GM18517 (cell line): ENCODE results near the gene FLII.
"Not testable (repeated sequence)": the region's sequence is repeated elsewhere in the genome, so short reads cannot be mapped to it uniquely, and the experiment has no call there.

Experiments used
- ATAC-seq: cut with Tn5 transposase; IDR thresholded peaks from one replicate; pipeline ENCODE4 v1.9.1; 2021; ENCODE audit warnings: mild to moderate bottlenecking, moderate library complexity; ENCODE audit not compliant: unreplicated experiment

The FLII gene

DNA sequence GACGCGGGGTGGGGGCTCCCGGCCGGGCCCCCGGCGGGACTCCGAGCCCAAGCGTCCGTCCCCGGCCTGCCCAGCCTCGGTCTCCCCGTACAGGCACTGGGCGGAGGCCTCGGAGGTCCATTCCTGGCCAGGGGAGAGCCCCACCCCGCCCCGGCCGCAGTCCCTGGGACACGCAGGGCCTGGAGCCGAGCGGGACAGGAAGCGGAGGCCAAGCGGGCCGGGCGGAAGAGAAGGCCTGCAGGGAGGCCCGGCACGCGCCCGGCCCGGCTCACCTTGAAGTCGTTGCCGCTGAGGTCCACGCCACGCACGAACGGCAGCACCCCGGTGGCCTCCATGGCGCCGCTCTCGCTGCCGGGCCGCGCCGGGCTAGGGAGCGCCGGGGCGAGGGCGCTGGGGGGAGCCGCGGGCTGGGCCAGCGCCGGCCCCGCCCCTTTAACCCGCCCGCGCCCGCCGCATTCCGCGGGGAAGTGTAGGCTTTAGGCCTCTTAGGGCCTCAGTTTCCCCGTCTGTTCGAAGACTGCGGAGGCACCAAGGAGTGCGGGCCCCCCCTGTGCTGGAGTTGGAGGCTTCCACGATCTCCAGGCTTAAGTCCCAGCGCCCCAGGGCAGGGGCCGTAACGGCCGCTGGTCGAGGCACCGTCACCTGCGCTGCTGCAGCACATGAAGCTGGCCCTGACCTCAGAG, at the start of gene FLII:
TSS of gene FLII (minus strand) at position 383 of the 683 bp plus-strand sequence. CDS start at position 335, 48 bp downstream.
- ATAC-seq, result no peak

DNA sequence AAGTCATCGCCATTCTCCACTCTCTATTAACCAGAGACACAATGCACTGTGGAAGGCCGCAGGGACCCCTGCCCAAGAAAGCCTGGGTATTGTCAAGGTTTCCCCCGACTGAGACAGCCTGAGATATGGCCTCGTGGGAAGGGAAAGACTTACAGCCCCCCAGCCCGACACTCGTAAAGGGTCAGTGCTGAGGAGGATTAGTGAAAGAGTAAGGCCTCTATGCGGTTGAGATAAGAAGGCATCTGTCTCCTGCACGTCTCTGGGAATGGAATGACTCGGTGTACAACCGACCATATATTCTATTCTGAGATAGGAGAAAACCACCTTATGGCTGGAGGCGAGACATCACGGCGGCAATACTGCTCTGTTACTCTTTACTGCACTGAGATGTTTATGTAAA, 44.7 kb upstream of the FLII start:
- not testable (repeated sequence) for ATAC-seq

DNA sequence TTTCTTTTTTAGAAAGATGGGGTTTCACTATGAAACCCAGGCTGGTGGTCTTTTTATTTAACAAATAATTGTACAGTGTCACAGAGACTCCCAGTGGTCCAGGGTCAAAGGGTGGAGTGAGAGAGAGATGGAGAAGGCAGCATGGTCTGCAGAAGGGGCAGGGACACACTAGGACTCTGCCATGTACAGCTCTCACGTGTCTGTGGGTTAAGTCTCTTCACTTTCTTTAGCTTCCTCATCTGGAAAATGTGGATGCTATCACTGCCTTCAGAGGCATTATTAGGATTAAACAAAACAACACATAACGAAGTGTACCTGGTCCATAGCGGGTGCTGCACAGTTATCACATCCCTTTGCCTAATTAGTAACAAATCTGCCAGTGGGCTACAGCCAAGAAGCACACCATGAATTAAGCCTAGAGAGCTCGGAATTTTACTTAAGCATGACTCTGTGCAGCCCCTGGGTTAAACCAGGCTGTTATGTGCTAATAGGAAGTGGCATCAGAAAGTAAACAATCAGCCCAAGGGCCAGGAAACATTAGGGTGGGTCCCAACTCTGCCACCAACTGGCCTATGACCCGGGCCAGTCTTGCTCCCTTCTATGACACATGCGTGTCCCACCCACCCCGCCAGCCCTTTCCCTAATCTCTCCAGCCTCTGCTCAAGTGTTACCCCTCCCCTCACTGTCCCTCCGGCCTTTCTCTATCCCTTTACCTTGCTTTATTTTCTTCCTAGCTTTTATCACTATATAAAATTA, 42.4 kb upstream of the FLII start:
- no peak for ATAC-seq

DNA sequence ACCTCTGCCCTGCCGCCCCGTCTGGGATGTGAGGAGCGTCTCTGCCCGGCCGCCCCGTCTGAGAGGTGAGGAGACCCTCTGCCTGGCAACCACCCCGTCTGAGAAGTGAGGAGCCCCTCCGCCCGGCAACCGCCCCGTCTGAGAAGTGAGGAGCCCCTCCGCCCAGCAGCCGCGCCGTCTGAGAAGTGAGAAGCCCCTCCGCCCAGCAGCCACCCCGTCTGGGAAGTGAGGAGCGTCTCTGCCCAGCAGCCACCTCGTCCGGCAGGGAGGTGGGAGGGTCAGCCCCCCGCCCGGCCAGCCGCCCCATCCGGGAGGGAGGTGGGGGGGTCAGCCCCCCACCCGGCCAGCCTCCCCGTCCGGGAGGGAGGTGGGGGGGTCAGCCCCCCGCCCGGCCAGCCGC, 39.5 kb upstream of the FLII start:
- ATAC-seq, result not testable (repeated sequence)

DNA sequence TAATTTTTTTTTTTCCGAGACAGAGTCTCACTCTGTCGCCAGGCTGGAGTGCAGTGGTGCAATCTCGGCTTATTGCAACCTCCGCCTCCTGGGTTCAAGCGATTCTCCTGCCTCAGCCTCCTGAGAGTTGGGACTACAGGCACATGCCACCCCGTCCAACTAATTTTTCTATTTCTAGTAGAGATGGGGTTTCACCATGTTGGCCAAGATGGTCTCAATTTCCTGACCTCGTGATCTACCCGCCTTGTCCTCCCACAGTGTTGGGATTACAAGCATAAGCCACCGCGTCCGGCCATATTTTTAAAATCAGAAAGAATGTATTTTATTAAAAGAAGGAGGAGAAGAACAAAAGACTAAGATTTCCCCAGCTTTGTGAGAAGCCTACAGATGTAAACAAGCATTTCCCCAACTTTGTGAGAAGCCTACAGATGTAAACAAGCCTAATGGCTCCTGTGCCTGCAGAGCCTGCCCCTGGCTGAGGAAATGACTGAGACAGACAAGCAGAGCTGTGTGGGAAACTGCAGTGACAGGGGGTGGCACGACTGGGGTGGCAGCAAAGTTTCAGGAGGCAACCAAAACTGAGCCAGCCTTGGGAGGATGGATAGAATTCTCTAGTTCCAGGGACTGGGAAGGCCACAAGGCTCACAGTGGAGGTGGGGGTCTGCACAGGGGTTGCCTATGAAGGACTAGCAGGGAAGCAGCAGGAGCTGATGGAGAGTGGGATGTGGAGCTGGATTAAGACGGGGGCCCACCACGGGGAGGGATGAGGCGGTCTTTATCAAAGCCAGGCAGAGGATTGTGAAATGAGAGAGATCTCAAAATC, 33.4 kb upstream of the FLII start:
- no peak for ATAC-seq

DNA sequence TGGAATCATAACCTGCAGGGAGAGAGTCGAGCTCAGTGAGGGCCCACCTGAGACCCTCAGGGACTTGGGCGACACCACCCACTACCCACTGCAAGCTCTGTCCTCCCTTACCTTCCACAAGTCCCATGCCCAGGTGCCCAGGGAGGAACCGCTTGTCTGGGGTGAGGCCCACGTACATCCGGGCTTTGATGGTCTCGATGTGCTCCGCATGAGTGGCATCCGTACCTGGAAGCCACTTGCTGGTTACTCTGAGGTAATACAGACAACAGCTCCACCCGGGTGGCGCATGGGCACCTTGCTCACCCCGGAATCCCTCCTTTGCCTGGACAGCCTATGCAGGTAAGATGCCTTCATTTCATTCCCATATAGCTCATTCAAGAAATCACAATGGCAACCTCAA, 26.8 kb upstream of the FLII start:
- ATAC-seq, result no peak

DNA sequence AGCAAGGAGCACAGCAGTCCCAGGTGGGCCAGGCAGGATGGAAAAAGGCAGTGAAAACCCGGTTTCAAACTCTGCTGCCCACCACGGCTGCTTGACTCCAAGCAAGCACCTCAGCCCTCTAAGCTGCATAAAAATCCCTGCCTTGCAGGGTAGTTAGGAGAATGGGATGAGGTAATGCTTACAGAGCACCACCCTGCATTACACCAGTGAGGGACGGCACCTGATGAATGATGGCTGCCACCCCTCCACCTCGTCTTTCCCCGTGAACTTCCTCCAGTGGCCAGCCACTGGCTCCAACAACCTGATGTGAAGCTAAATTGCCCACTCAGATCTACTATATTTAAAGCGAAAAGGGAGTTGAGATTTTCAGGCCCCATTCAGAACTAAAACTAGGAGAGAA, 23.2 kb upstream of the FLII start:
- ATAC-seq, result no peak

DNA sequence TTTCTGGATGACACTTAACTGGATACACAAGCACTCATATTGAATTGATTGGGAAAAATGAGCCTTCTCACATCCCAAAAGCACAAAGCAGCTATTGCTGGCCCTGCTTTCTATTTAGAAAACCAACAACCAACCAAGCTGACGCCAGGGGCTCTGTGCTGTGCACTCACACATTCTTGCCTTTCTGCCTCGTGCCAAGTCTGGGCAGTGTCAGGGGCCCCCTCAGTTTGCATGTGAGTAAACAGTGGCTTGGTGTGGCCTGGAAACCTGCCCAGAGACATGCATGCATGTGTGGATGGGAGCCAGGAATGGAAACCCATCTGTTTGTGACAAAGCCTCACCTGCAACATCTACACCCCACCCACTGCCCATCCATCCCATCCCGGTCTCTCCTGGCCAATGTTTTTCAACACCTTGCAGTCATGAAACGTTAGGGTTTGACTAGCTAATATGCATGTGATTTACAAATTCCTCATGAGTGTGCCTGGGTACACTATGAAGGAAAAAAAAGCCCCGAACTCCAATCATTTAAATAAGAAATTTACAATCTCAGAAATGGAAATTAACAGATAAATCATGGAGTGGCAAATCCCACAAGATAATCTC, 22.3 kb upstream of the FLII start:
- ATAC-seq, result no peak

DNA sequence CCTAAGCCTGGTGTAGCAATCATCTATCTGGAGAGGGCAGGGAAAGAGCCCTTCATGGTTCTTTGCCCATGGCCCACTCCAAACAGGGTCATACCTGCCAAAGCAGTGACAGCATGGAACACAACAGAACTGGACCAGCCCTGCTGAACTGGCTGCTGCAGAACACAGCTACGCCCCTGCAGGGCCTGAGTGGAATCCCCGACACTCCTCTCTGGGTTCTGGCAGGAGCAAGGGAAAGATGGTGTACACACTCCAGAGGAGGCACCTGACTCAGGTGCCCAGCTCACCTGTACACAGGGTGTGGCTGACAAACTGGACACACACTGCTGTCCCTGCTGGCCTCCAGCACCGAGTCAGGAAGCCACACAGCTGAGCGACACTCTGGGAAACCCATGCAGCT, 21.7 kb upstream of the FLII start:
- no peak for ATAC-seq

DNA sequence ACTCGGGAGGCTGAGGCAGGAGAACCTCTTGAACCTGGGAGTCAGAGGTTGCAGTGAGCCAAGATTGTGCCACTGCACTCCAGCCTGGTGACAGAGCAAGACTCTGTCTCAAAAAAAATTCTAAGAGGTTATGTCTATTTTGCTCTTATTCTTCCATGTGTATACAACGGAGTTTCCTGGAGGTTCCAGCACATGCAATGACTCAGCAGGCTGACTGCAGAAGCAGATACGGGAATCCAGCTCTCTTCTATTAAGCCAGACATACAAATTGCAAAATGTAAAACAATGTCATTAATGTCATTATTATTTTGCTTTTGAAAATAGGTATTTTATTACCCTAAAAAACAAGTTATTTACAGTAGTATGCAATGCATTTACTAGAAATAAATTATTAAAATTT, 20.3 kb upstream of the FLII start:
- no peak for ATAC-seq

DNA sequence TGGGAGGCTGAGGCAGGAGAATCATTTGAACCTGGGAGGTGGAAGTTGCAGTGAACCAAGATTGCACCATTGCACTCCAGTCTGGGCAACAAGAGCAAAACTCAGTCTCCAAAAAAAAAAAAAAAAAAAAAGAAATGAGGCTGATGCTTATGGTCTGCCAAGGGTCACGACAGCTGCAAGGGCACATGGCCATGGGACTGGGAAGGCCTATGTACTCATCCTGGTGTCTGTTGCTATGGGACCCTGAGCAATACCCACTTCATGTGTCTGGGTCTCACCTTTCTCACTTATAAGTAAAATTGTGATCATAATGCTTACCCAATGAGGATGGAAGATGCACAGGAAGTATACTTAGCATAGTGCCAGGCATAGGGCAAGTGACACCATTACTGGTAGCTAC, 18.5 kb upstream of the FLII start:
- ATAC-seq, result no peak

DNA sequence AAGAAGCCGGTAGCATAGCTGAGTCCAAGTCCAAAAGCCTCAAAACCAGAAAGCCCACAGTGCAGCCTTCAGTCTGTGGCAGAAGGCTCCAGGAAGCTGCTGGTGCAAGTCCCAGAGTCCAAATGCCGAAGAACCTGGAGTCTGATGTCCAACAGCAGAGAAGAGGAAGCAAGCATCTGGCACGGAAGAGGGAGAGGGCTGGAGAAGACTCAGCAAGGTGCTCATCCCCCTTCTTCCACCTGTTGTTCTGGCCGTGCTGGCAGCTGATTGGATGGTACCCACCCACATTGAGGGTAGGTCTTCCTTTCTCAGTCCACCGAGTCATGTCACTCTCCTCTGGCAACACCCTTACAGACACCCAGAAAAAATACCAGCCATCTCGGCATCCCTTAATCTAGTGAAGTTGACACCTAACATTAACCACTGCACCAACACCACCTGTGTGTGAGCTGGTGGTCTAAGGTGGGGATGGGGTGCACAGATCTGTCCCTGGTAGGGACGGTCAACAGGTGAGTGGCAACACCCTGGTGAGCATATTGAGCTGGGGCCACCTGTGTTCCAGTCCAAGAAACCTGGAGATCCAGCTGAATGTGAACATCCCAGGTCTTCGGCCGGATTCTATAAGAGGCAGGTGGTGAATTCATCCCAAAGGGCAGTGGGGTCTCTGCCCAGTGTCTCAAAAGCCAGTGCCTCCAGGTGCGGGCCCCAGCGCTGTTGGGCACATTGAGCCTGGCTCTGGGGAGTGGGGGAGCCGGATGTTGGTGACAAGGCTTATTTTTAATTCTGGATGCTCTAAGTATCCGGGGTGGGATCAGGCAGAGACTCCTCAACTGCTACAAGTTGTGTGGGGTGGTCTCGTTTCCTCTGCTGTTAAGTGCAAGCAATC, 11.8 kb upstream of the FLII start:
- ATAC-seq, result no peak

DNA sequence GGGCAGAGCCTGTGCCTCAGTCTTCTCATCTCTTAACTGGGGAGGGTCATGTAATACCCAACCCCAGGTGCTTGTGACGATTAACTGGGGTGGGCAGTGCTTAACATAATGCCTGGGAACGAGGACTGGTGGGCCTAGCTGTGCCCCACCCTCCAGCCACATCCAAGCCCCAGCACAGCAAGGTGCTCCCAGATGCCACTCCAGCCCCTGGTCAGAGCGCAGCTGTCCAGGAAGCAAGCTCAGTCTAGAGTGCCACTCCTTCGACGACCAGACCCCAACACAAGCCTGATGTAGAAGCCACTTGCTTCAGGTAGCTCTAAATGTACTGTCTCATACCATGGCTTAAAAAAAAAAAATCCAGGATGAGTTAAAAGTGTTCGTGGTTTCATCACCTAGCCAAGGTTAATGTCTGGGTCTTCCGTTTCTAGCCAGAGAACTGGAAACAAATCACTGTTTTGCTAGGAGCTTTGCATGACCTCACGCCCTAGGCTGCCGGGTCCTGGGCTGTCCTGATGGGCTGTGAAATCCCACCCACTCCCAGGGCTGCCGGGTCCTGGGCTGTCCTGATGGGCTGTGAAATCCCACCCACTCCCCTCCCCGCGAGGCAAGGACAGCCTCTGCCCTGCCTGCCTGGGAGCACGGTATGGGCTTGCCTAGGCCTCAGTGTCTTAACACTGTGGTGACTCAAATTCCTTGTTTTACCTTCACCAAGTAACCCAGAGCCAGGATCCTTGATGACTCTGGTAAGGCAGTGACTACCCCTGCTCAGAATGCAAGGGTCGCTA, 9.6 kb upstream of the FLII start:
- ATAC-seq, result no peak

DNA sequence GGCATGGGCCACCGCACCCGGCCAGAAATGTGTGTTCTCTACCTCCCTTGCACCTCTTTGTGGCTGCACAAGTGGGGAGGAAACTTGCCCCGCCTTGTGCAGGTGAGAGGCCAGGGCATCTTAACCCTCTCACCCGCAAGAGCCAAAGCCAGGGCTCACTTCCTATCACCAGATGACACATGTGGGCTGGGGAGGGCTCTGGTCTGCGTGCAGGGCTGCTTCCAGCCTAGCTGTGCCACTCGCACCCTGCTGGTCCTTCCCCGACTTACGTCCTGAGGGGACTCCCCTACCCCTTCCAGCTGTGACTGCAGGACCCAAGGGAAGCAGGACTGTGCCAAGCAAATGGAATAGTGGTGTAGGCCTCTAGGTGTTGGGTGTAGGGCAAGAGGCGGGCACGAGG, 8.8 kb upstream of the FLII start:
- no peak for ATAC-seq

DNA sequence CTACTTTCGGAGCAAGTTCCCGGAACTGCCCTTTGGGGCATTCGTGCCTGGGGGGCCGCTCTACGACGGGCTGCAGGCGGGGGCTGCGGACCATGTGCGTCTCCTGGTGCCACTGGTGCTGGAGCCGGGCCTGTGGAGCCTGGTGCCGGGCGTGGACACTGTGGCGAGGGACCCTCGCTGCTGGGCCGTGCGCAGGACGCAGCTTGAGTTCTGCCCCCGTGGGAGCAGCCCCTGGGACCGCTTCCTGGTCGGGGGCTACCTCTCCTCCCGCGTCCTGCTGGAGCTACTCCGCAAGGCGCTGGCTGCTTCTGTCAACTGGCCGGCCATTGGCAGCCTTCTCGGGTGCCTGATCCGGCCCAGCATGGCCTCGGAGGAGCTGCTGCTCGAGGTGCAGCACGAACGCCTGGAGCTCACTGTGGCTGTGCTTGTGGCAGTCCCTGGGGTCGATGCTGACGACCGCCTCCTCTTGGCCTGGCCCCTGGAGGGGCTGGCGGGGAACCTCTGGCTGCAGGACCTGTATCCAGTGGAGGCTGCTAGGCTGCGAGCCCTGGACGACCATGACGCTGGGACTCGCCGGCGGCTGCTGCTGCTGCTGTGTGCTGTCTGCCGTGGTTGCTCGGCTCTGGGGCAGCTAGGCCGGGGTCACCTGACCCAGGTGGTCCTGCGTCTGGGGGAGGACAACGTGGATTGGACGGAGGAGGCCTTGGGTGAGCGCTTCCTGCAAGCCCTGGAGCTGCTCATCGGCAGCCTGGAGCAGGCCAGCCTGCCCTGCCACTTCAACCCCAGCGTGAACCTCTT, 5.5 kb upstream of the FLII start:
- no peak for ATAC-seq

DNA sequence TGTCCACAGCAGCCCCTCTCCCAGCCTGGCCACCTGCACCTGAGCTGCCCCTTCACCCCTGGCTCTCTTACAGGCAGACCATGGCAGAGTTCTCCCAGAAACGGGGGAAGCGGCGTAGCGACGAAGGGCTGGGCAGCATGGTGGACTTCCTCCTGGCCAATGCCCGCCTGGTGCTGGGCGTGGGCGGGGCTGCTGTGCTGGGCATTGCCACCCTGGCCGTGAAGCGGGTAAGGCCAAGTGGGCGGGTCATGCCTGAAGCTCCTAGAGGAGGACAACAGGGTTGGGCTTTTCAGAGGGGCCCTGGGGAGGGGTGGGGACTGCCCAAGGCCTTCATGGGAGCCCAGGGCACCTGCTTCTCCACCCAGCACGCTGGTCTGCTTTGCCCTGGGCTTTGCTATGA, 4.1 kb upstream of the FLII start:
- ATAC-seq, result no peak

DNA sequence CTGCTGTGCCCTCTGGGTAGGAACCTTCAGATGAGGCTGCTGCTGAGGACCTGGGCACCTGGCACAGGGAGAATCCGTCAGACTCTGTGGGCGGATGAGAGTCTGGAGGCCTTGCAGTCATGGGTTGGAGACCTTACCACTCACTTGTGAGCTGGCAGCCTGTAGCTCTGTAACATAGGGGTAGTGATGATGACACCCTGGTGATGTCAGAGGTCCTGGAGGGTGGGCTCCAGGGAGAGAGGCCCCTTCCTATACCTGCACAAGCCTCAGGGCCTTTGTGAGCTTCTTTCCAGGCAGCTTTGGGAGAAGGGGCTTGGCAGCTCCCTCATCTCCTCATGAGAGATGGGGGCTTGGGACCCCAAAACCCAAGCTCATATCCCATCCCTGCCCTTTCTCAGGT, 3.6 kb upstream of the FLII start:
- ATAC-seq, result no peak

DNA sequence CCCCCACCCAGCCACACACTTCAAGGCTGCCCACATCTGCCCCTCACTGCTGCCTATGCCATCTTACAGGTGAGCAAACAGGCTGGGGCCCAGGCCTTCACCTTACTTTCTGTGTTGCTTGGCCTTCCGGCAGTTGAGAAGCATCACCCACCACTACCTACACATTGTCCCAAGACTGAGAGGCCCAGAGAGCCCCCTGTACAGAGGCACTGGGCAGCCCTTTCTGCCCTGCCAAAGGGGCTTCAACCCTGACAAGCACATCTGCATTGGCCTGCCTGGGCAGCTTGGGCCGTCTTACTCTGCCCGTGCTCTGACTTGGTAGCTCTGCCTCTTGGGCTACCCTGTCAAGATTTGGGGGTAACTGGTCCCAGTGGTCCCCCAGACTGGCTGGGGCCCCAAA, 3.1 kb upstream of the FLII start:
- ATAC-seq, result no peak

DNA sequence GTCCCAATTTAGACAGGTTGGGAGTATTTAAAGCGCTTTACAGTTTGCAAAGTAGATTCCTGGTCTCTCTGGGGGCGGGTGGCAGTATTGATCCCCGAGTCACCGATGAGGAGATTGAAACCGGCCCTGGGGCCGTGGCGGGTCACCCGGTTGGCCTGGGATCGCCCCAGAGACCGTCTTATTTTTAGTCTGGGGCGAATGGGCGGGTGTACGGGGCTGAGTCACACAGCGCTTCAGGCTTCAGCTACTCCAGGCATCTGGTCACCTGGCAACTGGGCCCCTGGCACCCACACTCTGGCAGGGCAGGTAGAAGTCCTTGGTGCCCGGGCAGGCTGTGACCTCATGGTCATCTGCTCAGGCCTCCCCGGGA, 2.6 kb upstream of the FLII start:
- ATAC-seq, result peak; percentile 8
